GM04503 (cell line): Measurements from ENCODE around the gene ULK3.

Experiments used
- DNase-seq: peaks from one replicate; pipeline ENCODE4 v3.0.0-alpha.2; 2012; ENCODE audit warnings: low read depth

The ULK3 gene

GRCh38 chr15:74868059-74868458, 25.1 kb upstream of the ULK3 start:
- DNase-seq: no peak

- DNase-seq: no peak
Measured at GRCh38 chr15:74867466-74868038, 24.6 kb upstream of the ULK3 start.

- peak; percentile 17 for DNase-seq
Measured at GRCh38 chr15:74866090-74866489, 23.1 kb upstream of the ULK3 start.

DNA sequence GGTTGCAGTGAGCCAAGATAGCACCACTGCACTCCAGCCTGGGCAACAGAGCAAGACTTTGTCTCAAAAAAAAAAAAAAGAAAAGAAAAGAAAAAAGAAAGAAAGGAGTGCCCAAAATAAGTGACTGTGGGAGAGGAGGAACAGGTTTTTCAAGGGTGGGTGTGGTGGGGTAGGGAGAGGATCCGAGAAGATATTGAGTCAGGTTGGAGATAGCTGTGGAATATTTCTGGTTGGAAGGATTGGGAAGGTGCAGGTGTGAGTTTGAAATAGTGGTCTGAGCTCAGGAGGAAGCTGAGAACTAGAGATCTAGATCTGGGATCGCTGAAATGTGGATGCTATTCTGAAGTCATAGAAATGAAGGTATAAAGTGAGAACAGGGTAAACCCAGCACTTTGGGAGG, 22.4 kb upstream of the ULK3 start:
- DNase-seq: no peak

DNA sequence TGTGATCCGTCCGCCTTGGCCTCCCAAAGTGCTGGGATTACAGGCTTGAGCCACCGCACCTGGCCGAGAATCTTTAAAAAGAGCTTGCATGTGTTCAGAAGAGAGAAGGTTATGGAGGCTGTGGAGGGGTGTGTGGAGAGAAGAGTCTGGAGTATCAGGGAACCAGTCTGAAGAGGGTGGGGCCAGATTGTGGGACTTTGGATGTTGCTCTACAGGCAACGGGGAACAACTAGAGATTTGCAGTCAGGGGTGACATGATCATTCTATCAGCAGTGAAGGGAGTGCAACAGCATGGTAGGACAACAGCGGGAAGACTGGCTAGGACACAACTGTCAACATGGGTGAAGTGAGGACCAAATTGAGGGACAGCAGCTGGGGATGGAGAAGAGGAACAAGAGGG, 21.3 kb upstream of the ULK3 start:
- no peak for DNase-seq

DNA sequence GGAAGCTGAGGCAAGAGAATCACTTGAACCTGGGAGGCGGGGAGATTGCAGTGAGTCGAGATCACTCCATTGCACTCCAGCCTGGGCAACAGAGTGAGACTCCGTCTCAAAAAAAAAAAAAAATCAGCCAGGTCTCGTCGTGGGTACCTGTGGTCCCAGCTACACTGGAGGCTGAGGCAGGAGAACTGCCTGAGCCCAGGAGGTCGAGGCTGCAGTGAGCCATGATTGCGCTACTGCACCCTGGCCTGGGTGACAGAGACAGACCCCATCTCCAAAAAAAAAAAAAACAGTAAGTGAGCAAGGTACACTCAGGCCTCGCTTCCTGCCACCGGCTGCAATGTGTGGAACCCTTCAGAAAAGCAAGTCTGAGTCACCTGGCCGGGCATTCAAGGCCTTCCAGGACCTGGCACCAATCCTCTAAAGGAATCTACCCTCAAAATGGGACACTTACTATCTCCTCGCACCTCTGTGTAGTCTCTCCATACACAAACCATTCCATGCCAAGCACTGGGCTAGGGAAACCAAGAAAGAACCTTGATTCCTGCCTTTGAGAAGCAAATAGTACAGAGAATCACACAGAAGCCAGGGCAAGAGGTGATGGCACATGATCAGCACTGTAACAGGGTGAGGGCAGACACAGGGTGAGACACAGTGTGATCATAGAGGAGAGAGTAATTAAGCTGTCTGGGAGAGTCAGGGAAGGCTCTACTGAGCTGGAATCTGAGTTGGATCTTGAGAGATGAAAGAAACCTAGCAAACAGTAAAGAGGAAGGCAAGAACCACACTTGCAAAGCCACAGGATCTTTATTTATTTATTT, 20.5 kb upstream of the ULK3 start:
- DNase-seq: peak; percentile 5

GRCh38 chr15:74858369-74858740, 15.4 kb upstream of the ULK3 start:
- no peak for DNase-seq

- no peak for DNase-seq
Measured at GRCh38 chr15:74857671-74858368, 14.9 kb upstream of the ULK3 start.

- no peak for DNase-seq
Measured at GRCh38 chr15:74857082-74857655, 14.2 kb upstream of the ULK3 start.

DNA sequence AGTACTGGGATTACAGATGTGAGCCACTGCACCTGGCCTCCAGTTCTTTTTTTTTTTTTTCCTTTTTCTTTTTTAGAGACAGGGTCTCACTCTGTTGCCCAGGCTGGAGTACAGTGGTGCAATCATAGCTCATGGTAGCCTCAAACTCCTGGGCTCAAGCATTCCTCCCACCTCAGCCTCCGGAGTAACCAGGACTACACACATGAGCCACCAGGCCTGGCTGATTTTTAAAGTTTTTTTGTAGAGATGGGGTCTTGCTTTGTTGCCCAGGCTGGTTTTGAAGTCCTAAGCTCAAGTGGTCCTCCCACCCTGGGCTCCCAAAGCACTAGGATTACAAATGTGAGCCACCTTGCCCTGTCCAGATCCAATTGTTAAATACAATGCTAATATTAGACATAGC, 13.6 kb upstream of the ULK3 start:
- DNase-seq: no peak

DNA sequence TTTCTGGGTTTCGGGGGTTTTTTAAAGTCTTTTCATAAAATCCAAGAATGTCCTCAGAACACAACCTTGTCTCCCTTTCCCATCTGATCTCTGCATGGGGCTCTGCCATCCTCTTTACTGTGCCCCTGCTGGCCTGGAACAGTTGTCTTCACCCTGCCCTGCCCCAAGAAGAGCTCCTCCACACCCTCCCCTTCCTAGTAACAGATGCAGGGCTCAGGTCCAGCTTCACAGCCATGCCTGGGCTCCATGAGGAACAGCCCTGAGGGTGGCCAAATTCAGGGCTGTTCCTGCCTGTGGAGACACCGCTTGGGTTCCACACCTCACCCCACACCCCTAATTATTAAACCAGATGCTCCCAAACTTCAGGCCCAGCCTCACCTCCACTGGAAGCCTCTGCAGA, 12.9 kb upstream of the ULK3 start:
- DNase-seq: no peak

DNA sequence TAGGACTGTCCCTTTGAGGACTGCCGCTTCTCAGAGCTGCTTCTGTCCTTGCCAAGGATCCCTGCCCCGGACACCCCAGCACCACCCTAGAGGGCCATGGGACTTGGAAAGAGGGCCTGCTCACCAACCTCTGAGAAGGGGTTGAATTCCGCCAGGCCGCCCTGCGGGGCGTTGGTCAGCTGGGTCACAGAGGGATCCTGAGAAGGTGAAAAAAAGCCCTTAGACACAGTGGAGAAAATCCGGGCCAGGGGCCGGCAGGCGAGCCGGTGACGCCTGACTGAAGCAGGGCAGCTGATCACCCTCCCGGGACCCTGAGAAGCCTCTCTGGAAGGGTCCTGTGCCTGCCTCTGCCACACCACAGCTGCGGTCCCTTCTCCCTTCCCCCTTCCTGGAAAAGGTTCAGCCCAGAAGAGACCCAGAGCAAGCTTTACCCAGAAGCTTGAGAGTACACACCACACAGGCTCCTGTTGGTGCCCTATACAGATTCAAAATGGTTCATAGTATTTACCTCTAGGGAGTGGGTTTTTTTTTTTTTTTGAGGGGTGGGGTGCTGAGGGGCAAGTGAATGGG, 11.6 kb upstream of the ULK3 start:
- DNase-seq: no peak

DNA sequence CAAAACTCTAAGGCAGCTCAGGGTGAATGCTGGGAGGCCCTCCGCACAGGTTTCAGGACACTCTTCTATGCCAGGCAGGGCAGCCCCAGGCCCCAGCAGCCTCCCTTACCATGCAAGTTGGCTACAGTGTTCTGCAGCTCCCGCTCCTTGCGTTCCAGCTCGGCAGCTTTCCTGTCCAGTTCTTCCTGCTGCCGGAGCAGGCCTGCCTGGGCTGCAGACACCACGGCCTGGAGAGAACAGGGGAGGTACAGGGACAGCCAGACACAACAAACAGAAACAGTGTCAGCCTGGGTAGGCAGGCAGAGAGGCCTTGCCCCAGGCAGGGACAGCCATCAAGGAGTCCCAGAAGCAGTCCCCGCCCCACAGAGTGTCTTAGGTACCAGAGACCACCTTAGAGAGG, 9.0 kb upstream of the ULK3 start:
- no peak for DNase-seq

GRCh38 chr15:74850393-74850792, 7.4 kb upstream of the ULK3 start:
- DNase-seq: no peak

GRCh38 chr15:74847432-74847831, 4.5 kb upstream of the ULK3 start:
- DNase-seq: no peak

GRCh38 chr15:74845581-74845980, 2.6 kb upstream of the ULK3 start:
- no peak for DNase-seq

DNA sequence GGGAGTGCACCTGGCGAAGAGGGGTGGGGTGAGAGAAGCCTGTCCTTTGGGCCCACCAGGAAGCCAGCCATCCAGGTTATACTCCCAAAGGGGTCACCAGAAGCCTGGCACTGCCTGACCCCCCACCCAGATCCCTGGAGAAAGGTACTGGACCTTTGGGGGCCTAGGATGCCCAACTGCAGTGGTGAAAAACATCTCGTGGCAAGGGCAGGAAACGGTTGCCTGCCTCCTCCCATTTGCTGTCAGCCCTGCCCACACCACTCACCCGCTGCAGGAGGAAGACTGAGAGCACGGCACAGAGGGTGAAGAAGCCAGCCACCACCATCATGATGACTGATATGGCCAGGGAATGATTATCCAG, 2.2 kb upstream of the ULK3 start:
- DNase-seq: no peak

- DNase-seq: no peak
Measured at GRCh38 chr15:74844319-74845207, 1.6 kb upstream of the ULK3 start.

GRCh38 chr15:74843891-74844299, 939 bp upstream of the ULK3 start:
- DNase-seq: no peak

GRCh38 chr15:74843445-74843828, 481 bp upstream of the ULK3 start:
- no peak for DNase-seq

GRCh38 chr15:74841891-74842373, 1.0 kb downstream of the ULK3 start:
- DNase-seq: no peak
